K562 (cell line): Measurements from ENCODE around the gene CHERP. TPM values are rescaled to one million over a fixed set of nuclear protein-coding genes. Genes with fewer than 3 reads are reported as not detected.
A peak's percentile ranks its signal among the peaks of the same experiment; 100 is the strongest.

Source experiments
- ATF3 ChIP-seq, 2 experiments: fragments of 450-650 bp in 1 of 2; sonication (generic) in 1 of 2; formaldehyde crosslinking in 1 of 2; IDR thresholded peaks in 1 of 2; conservative IDR thresholded peaks in 1 of 2; 2 replicates each; pipeline versions ENCODE4 v1.6.1 to v1.8.1; 2016 to 2023; ENCODE audit warnings: mild to moderate bottlenecking in 2 of 2, moderate library complexity in 2 of 2, inconsistent platforms in 1 of 2, missing genetic modification reagents in 1 of 2
- GABPB1 ChIP-seq: sonication (generic); formaldehyde crosslinking; IDR thresholded peaks from 2 replicates; pipeline ENCODE4 v1.8.0; 2022; ENCODE audit warnings: mild to moderate bottlenecking, missing genetic modification reagents
- HMBOX1 ChIP-seq: sonication (generic); IDR thresholded peaks from 2 replicates; pipeline ENCODE4 v1.6.1; 2016
- JUN ChIP-seq, 2 experiments: sonication (generic) in 1 of 2; formaldehyde crosslinking in 1 of 2; IDR thresholded peaks; 2 replicates each; pipeline versions ENCODE4 v1.6.1 to v1.8.0; 2012 to 2022; ENCODE audit warnings: borderline replicate concordance in 2 of 2, mild to moderate bottlenecking in 2 of 2, improper control_type of control experiment in 1 of 2, low read depth in 1 of 2, low read length in 1 of 2, missing genetic modification reagents in 1 of 2
- KAT7 ChIP-seq: sonication (generic); formaldehyde crosslinking; IDR thresholded peaks from 2 replicates; pipeline ENCODE4 v1.8.0; 2022; ENCODE audit warnings: missing genetic modification reagents, mild to moderate bottlenecking, borderline replicate concordance
- KDM1A ChIP-seq, 2 experiments: fragments of 450-650 bp; IDR thresholded peaks; 2 replicates each; pipeline ENCODE4 v1.6.1; 2016; ENCODE audit warnings: mild to moderate bottlenecking in 2 of 2
- NR3C1 ChIP-seq: sonication (generic); formaldehyde crosslinking; IDR thresholded peaks from 2 replicates; pipeline ENCODE4 v1.8.1; 2022; ENCODE audit warnings: missing genetic modification reagents
- RBM14 ChIP-seq: fragments of 200-400 bp; formaldehyde crosslinking; IDR thresholded peaks from 2 replicates; pipeline ENCODE4 v1.6.1; 2018; ENCODE audit warnings: low read depth, mild to moderate bottlenecking, low read length, moderate library complexity, borderline replicate concordance; ENCODE audit not compliant: insufficient read depth
- SFPQ ChIP-seq: fragments of 200-400 bp; formaldehyde crosslinking; IDR thresholded peaks from 2 replicates; pipeline ENCODE4 v1.6.1; 2017; ENCODE audit warnings: mild to moderate bottlenecking, low read depth, low read length, moderate library complexity
- SMARCA4 ChIP-seq: fragments of 450-650 bp; IDR thresholded peaks from 2 replicates; pipeline ENCODE4 v1.6.1; 2016
- SNAPC5 ChIP-seq: fragments of 250-450 bp; sonication (Bioruptor Pico); IDR thresholded peaks from 2 replicates; pipeline ENCODE4 v1.8.0; 2021; ENCODE audit warnings: moderate library complexity, mild to moderate bottlenecking, inconsistent platforms
- SP1 ChIP-seq: sonication (generic); formaldehyde crosslinking; IDR thresholded peaks from 2 replicates; pipeline ENCODE4 v1.8.1; 2022; ENCODE audit warnings: mild to moderate bottlenecking, missing genetic modification reagents
- TFE3 ChIP-seq: fragments of 450-650 bp; formaldehyde crosslinking; IDR thresholded peaks from 2 replicates; pipeline ENCODE4 v1.4.0; 2020; ENCODE audit warnings: mild to moderate bottlenecking, mixed read lengths
- ZFP30 ChIP-seq: fragments of 250-450 bp; sonication (Bioruptor Pico); IDR thresholded peaks from 2 replicates; pipeline ENCODE4 v1.8.0; 2022; ENCODE audit warnings: moderate library complexity, mild to moderate bottlenecking, inconsistent platforms, borderline replicate concordance
- ZNF512 ChIP-seq: IDR thresholded peaks from 2 replicates; pipeline ENCODE4 v1.6.1; 2016; ENCODE audit warnings: missing genetic modification characterization, missing compliant biosample characterization
- polyA plus RNA-seq, 8 experiments: library from polyadenylated mRNA; depleted of rRNA in 4 of 8; stranded (reverse) in 5 of 8; unstranded in 3 of 8; fragments of >200 nt; fragmentation: Nextera tagmentation in 2 of 8; fragmentation: Illumina TruSeq in 1 of 8; extraction: Ambion mirVana in 2 of 8; extraction: Trizol in 1 of 8; gene quantifications; 2 replicates each; pipeline versions ENCODE4 v1.2.1 to v1.2.3, GENCODE V29; 2011 to 2014; ENCODE audit warnings: inconsistent platforms in 1 of 8, missing spikeins in 1 of 8
- total RNA-seq, 7 experiments: library from RNA; depleted of rRNA in 6 of 7; stranded (reverse); fragments of >200 nt in 6 of 7; fragmentation: Illumina TruSeq in 2 of 7; extraction: Trizol in 2 of 7; gene quantifications; 2 replicates each; pipeline versions ENCODE4 v1.2.1 to v1.2.3, GENCODE V29; 2011 to 2021; ENCODE audit warnings: low replicate concordance in 1 of 7
- TF ChIP-seq, protein P1 (sequence below), 2 experiments: fragments of 450-650 bp in 1 of 2; IDR thresholded peaks; 2 replicates each; pipeline ENCODE4 v1.6.1; 2011 to 2017; ENCODE audit warnings: low read depth in 2 of 2, antibody characterized with exemption in 1 of 2, borderline replicate concordance in 1 of 2, low read length in 1 of 2, mild to moderate bottlenecking in 1 of 2, mixed read lengths in 1 of 2; ENCODE audit not compliant: control insufficient read depth in 1 of 2

CHERP gene
- total and polyA plus RNA-seq, 9 of the 15 experiments (the other 6 are each of a cell fraction or from before 2014, with no cell fraction given), result 0.60 to 85.1 (median 7.8) TPM

DNA sequence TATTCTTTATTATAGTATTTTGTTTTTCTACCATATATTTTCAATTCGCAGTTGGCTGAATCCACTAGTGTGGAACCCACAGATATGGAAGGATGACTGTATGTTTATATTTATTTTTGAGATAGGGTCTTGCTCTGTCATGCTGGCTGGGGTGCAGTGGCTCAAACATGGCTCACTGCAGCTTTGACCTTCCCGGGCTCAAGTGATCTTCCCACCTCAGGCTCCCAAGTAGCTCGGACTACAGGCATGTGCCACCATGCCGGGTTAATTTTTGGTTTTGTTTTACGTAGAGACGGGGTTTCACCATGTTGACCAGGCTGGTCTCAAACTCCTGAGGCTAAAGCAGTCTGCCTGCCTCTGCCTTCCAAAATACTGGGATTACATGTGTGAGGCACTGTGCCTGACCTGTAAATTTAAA is 20.4 kb upstream of the CHERP start (continued):
- TF ChIP-seq, protein P1, sequence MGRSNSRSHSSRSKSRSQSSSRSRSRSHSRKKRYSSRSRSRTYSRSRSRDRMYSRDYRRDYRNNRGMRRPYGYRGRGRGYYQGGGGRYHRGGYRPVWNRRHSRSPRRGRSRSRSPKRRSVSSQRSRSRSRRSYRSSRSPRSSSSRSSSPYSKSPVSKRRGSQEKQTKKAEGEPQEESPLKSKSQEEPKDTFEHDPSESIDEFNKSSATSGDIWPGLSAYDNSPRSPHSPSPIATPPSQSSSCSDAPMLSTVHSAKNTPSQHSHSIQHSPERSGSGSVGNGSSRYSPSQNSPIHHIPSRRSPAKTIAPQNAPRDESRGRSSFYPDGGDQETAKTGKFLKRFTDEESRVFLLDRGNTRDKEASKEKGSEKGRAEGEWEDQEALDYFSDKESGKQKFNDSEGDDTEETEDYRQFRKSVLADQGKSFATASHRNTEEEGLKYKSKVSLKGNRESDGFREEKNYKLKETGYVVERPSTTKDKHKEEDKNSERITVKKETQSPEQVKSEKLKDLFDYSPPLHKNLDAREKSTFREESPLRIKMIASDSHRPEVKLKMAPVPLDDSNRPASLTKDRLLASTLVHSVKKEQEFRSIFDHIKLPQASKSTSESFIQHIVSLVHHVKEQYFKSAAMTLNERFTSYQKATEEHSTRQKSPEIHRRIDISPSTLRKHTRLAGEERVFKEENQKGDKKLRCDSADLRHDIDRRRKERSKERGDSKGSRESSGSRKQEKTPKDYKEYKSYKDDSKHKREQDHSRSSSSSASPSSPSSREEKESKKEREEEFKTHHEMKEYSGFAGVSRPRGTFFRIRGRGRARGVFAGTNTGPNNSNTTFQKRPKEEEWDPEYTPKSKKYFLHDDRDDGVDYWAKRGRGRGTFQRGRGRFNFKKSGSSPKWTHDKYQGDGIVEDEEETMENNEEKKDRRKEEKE (IDR thresholded peaks at IDR 0.05; ENCODE audit: borderline replicate concordance in 1 of 2, control insufficient read depth in 1 of 2, low read depth in 2 of 2, low read length in 1 of 2), result no peak
- TF ChIP-seq HMBOX1 (no peak), KAT7 (CRISPR knock-in tag) (no peak), SMARCA4 (peak; percentile 84), SP1 (CRISPR knock-in tag) (no peak), NR3C1 (no peak), TFE3 (no peak), ZNF512 (no peak), ZFP30 (CRISPR knock-in tag) (no peak), RBM14 (no peak), GABPB1 (no peak), SNAPC5 (no peak), KDM1A (IDR thresholded peaks at IDR 0.05) (no peak), SFPQ (no peak), JUN (IDR thresholded peaks at IDR 0.05; ENCODE audit: borderline replicate concordance, low read depth, low read length) (no peak), JUN (CRISPR knock-in tag; IDR thresholded peaks at IDR 0.05; ENCODE audit: borderline replicate concordance) (no peak), ATF3 (IDR thresholded peaks at IDR 0.05) (peak; percentile 39), ATF3 (CRISPR knock-in tag; conservative IDR thresholded peaks at IDR 0.05) (no peak)
